SIG-M5 (cell line): ENCODE data around the gene METTL14.
"Not testable (repeated sequence)": the region's sequence is repeated elsewhere in the genome, so short reads cannot be mapped to it uniquely, and the experiment has no call there.

Source experiments
- DNase-seq: peaks from one replicate; lab custom pipeline; 2025; lab: John Stamatoyannopoulos, UW

METTL14 gene

GRCh38 chr4:118684873-118685811, at the start of gene METTL14:
METTL14 (plus strand) TSS chr4:118685392; CDS start chr4:118685535, 143 bp downstream.
- no peak for DNase-seq

- DNase-seq = not testable (repeated sequence)
Observed at GRCh38 chr4:118636126-118636525, 49.1 kb upstream of the METTL14 start.

- not testable (repeated sequence) for DNase-seq
Observed at GRCh38 chr4:118664665-118665064, 20.5 kb upstream of the METTL14 start.

- DNase-seq = not testable (repeated sequence)
Observed at GRCh38 chr4:118669220-118669619, 16.0 kb upstream of the METTL14 start.

- DNase-seq = not testable (repeated sequence)
Observed at GRCh38 chr4:118670968-118671367, 14.2 kb upstream of the METTL14 start.

GRCh38 chr4:118676128-118676527, 9.1 kb upstream of the METTL14 start:
- DNase-seq = no peak

- no peak for DNase-seq
Observed at GRCh38 chr4:118680808-118681207, 4.4 kb upstream of the METTL14 start.

- peak; percentile 6 for DNase-seq
Observed at GRCh38 chr4:118682928-118683327, 2.3 kb upstream of the METTL14 start.

- no peak for DNase-seq
Observed at GRCh38 chr4:118683513-118683912, 1.7 kb upstream of the METTL14 start.

GRCh38 chr4:118703118-118703517, 17.9 kb downstream of the METTL14 start:
- no peak for DNase-seq

GRCh38 chr4:118711052-118711451, 25.9 kb downstream of the METTL14 start:
- DNase-seq = no peak

GRCh38 chr4:118712872-118713271, 27.7 kb downstream of the METTL14 start:
- DNase-seq = no peak

- no peak for DNase-seq
Observed at GRCh38 chr4:118714682-118715081, 29.5 kb downstream of the METTL14 start.

GRCh38 chr4:118716304-118716703, 31.1 kb downstream of the METTL14 start:
- DNase-seq = no peak

- DNase-seq = no peak
Observed at GRCh38 chr4:118718511-118719170, 33.4 kb downstream of the METTL14 start.

GRCh38 chr4:118721752-118722151, 36.6 kb downstream of the METTL14 start:
- no peak for DNase-seq

GRCh38 chr4:118723369-118723768, 38.2 kb downstream of the METTL14 start:
- DNase-seq = no peak

- no peak for DNase-seq
Observed at GRCh38 chr4:118727360-118727759, 42.2 kb downstream of the METTL14 start.

- DNase-seq = no peak
Observed at GRCh38 chr4:118729287-118730286, 44.4 kb downstream of the METTL14 start.

- DNase-seq = no peak
Observed at GRCh38 chr4:118730683-118731082, 45.5 kb downstream of the METTL14 start.

GRCh38 chr4:118732591-118733330, 47.6 kb downstream of the METTL14 start:
- DNase-seq = no peak
